RKO (cell line): Measurements from ENCODE around the gene GAN.

Experiments used
- DNase-seq: peaks from one replicate; pipeline ENCODE4 v3.0.0-alpha.2; 2016; ENCODE audit warnings: low spot score

The GAN gene

GRCh38 chr16:81431554-81432353, 117.0 kb downstream of the GAN start:
- no peak for DNase-seq

GRCh38 chr16:81432937-81433557, 118.3 kb downstream of the GAN start:
- DNase-seq = no peak

- DNase-seq = no peak
These were observed 120.3 kb downstream of the GAN start for GRCh38 chr16:81435103-81435502.

GRCh38 chr16:81435567-81435966, 120.8 kb downstream of the GAN start:
- DNase-seq = no peak

GRCh38 chr16:81436386-81436785, 121.6 kb downstream of the GAN start:
- DNase-seq = no peak

GRCh38 chr16:81437865-81438264, 123.1 kb downstream of the GAN start:
- no peak for DNase-seq
